Stimulated activated CD8-positive, alpha-beta memory T cell treated with anti-CD3 and anti-CD28 coated beads, Interleukin-15, amount 100 ng/mL, for 4 hours (primary cell): ENCODE results near the gene GATM.
"Not testable (repeated sequence)": the region's sequence is repeated elsewhere in the genome, so short reads cannot be mapped to it uniquely, and the experiment has no call there.

Experiments
- DNase-seq, 2 donors: peaks; one replicate each; pipeline ENCODE4 v3.0.0-alpha.2; 2020; ENCODE audit warnings: low read depth in 2 of 2

The GATM gene

GRCh38 chr15:45387380-45388007, 9.2 kb upstream of the GATM start:
- no peak for DNase-seq

- no peak for DNase-seq
These were observed 8.6 kb upstream of the GATM start for GRCh38 chr15:45386974-45387373.

GRCh38 chr15:45386420-45386819, 8.1 kb upstream of the GATM start:
- DNase-seq: no peak

- no peak for DNase-seq
These were observed 7.2 kb upstream of the GATM start for GRCh38 chr15:45385590-45385989.

- DNase-seq: no peak
These were observed 6.4 kb upstream of the GATM start for GRCh38 chr15:45384700-45385099.

GRCh38 chr15:45378913-45379262, 544 bp upstream of the GATM start:
- no peak for DNase-seq

GRCh38 chr15:45377609-45378148, 665 bp downstream of the GATM start:
- DNase-seq: no peak

- DNase-seq: no peak
These were observed 1.3 kb downstream of the GATM start for GRCh38 chr15:45376967-45377608.

- no peak for DNase-seq
These were observed 1.9 kb downstream of the GATM start for GRCh38 chr15:45376300-45376928.

GRCh38 chr15:45375836-45376235, 2.5 kb downstream of the GATM start:
- no peak for DNase-seq

GRCh38 chr15:45373976-45374375, 4.4 kb downstream of the GATM start:
- no peak for DNase-seq

GRCh38 chr15:45372041-45372995, 6.0 kb downstream of the GATM start:
- no peak for DNase-seq

- DNase-seq: no peak
These were observed 6.8 kb downstream of the GATM start for GRCh38 chr15:45371546-45371945.

GRCh38 chr15:45370042-45370441, 8.3 kb downstream of the GATM start:
- not testable (repeated sequence) for DNase-seq

GRCh38 chr15:45367222-45367621, 11.1 kb downstream of the GATM start:
- DNase-seq: not testable (repeated sequence)

- DNase-seq: no peak
These were observed 14.1 kb downstream of the GATM start for GRCh38 chr15:45364271-45364670.

GRCh38 chr15:45363801-45364200, 14.5 kb downstream of the GATM start:
- no peak for DNase-seq

- no peak for DNase-seq
These were observed 15.0 kb downstream of the GATM start for GRCh38 chr15:45363334-45363733.

- no peak for DNase-seq
These were observed 15.9 kb downstream of the GATM start for GRCh38 chr15:45362419-45362818.

- no peak for DNase-seq
These were observed 16.5 kb downstream of the GATM start for GRCh38 chr15:45361878-45362277.

- DNase-seq: no peak
These were observed 22.5 kb downstream of the GATM start for GRCh38 chr15:45355860-45356259.

- no peak for DNase-seq
These were observed 23.6 kb downstream of the GATM start for GRCh38 chr15:45354711-45355110.
